Suprapubic skin (tissue), 4 donors: ENCODE results near the gene SPRED3. TPM values are rescaled to one million over a fixed set of nuclear protein-coding genes. Genes with fewer than 3 reads are reported as not detected.

Experiments used
- DNase-seq, 2 donors: peaks; one replicate each; pipeline ENCODE4 v3.0.0-alpha.2; 2019; ENCODE audit warnings: low spot score in 2 of 2
- H3K27ac ChIP-seq: fragments of 200-600 bp; sonication (generic); one replicate; pipeline ENCODE4 v1.5.1; 2019
- H3K27me3 ChIP-seq: fragments of 200-600 bp; sonication (generic); one replicate; pipeline ENCODE4 v1.5.1; 2019
- H3K36me3 ChIP-seq: fragments of 200-600 bp; sonication (generic); one replicate; pipeline ENCODE4 v1.5.1; 2019
- H3K4me1 ChIP-seq: fragments of 200-600 bp; sonication (generic); one replicate; pipeline ENCODE4 v1.5.1; 2019
- H3K4me3 ChIP-seq: fragments of 200-600 bp; sonication (generic); one replicate; pipeline ENCODE4 v1.5.1; 2019; ENCODE audit warnings: mild to moderate bottlenecking
- H3K9me3 ChIP-seq: fragments of 200-600 bp; sonication (generic); one replicate; pipeline ENCODE4 v1.5.1; 2019
- CTCF ChIP-seq, 2 donors: fragments of 200-600 bp in 1 of 2; fragments of 450-650 bp in 1 of 2; sonication (generic) in 1 of 2; IDR thresholded peaks; one replicate each; pipeline ENCODE4 v1.5.1; 2016 to 2019; ENCODE audit warnings: antibody characterized with exemption in 2 of 2, mild to moderate bottlenecking in 1 of 2, moderate library complexity in 1 of 2
- EP300 ChIP-seq: sonication (generic); formaldehyde crosslinking; IDR thresholded peaks from one replicate; pipeline ENCODE4 v1.6.1; 2017; ENCODE audit warnings: antibody characterized with exemption
- POLR2A ChIP-seq, 2 donors: fragments of 450-650 bp; IDR thresholded peaks; one replicate each; pipeline ENCODE4 v1.6.1; 2017; ENCODE audit warnings: antibody characterized with exemption in 2 of 2, mild to moderate bottlenecking in 2 of 2, moderate library complexity in 2 of 2
- POLR2AphosphoS5 ChIP-seq, 3 donors: sonication (generic); formaldehyde crosslinking; IDR thresholded peaks; one replicate each; pipeline ENCODE4 v1.6.1; 2017; ENCODE audit warnings: antibody characterized with exemption in 3 of 3
- WGBS: methylation state at CpG from one replicate; pipeline ENCODE4 v1.1.5; 2018; 5-methylcytosine and 5-hydroxymethylcytosine counted together
- total RNA-seq, 4 donors: library from RNA; depleted of rRNA; stranded (reverse); fragments of >200 nt; gene quantifications; one replicate each; pipeline ENCODE4 v1.1.0, GENCODE V29; 2016

SPRED3 gene
- total RNA-seq, 4 donors from 2014 or later: 0.44 to 3.5 (median 1.2) TPM

- H3K27ac ChIP-seq: no peak overlapping the region
- H3K27me3 ChIP-seq: no peaks in the 10 kb centered on the region
- DNase-seq: no peak
- H3K36me3 ChIP-seq: no peaks in the 10 kb centered on the region
- H3K4me3 ChIP-seq: no peak overlapping the region
- 64% methylated on average over 7 of the region's 9 CpGs for WGBS
- no peaks in the 10 kb centered on the region for H3K4me1 ChIP-seq
- TF ChIP-seq POLR2AphosphoS5 (IDR thresholded peaks at IDR 0.05) (no peak), EP300 (no peak), POLR2A (IDR thresholded peaks at IDR 0.05) (no peak), CTCF (IDR thresholded peaks at IDR 0.05) (no peak)
- no peaks in the 10 kb centered on the region for H3K9me3 ChIP-seq
Observed at GRCh38 chr19:38351865-38352395, 36.6 kb upstream of the SPRED3 start.

GRCh38 chr19:38352611-38353010, 35.9 kb upstream of the SPRED3 start:
- TF ChIP-seq POLR2A (IDR thresholded peaks at IDR 0.05): no peak
- TF ChIP-seq POLR2AphosphoS5 (IDR thresholded peaks at IDR 0.05): no peak
- TF ChIP-seq CTCF (IDR thresholded peaks at IDR 0.05): no peak
- no peak for TF ChIP-seq EP300
- DNase-seq: no peak
- Histone ChIP-seq H3K4me1 (no peaks in the 10 kb centered on the region), H3K27me3 (no peaks in the 10 kb centered on the region), H3K9me3 (no peaks in the 10 kb centered on the region), H3K36me3 (no peaks in the 10 kb centered on the region), H3K4me3 (no peak overlapping the region), H3K27ac (no peak overlapping the region)
- 58% methylated on average over 8 of the region's 8 CpGs for WGBS

- 81% methylated on average over 16 of the region's 16 CpGs for WGBS
- Histone ChIP-seq H3K27me3 (peaks cover 17% of the 10 kb centered on the region), H3K27ac (no peak overlapping the region), H3K36me3 (no peaks in the 10 kb centered on the region), H3K4me3 (no peak overlapping the region), H3K4me1 (peaks cover under 1% of the 10 kb centered on the region), H3K9me3 (no peaks in the 10 kb centered on the region)
- DNase-seq: no peak
- no peak for TF ChIP-seq POLR2A (IDR thresholded peaks at IDR 0.05)
- no peak for TF ChIP-seq POLR2AphosphoS5 (IDR thresholded peaks at IDR 0.05)
- TF ChIP-seq EP300: no peak
- TF ChIP-seq CTCF (IDR thresholded peaks at IDR 0.05): no peak
Observed at GRCh38 chr19:38355728-38356725, 32.5 kb upstream of the SPRED3 start.

GRCh38 chr19:38358071-38358470, 30.4 kb upstream of the SPRED3 start:
- H3K9me3 ChIP-seq: no peaks in the 10 kb centered on the region
- WGBS: 40% methylated on average over 3 of the region's 5 CpGs
- TF ChIP-seq CTCF (IDR thresholded peaks at IDR 0.05): no peak
- no peak for TF ChIP-seq POLR2A (IDR thresholded peaks at IDR 0.05)
- TF ChIP-seq POLR2AphosphoS5 (IDR thresholded peaks at IDR 0.05): no peak
- no peak for TF ChIP-seq EP300

More at GRCh38 chr19:38358071-38358470, 30.4 kb upstream of the SPRED3 start:
- peaks cover 19% of the 10 kb centered on the region for H3K27me3 ChIP-seq
- H3K4me1 ChIP-seq: peaks cover 19% of the 10 kb centered on the region
- no peak overlapping the region for H3K27ac ChIP-seq
- DNase-seq: no peak
- no peaks in the 10 kb centered on the region for H3K36me3 ChIP-seq
- no peak overlapping the region for H3K4me3 ChIP-seq
